Mononuclear cell (primary cell): ENCODE data around the gene PRKRIP1. TPM values are rescaled to one million over a fixed set of nuclear protein-coding genes. Genes with fewer than 3 reads are reported as not detected.
"Not testable (repeated sequence)": the region's sequence is repeated elsewhere in the genome, so short reads cannot be mapped to it uniquely, and the experiment has no call there.

Experiments
- H3K27me3 ChIP-seq: 2 replicates; pipeline ENCODE4 v1.6.0; 2011; ENCODE audit warnings: low read length, control low read depth; ENCODE audit not compliant: insufficient read depth
- H3K4me1 ChIP-seq: 2 replicates; pipeline ENCODE4 v1.5.1; 2011; ENCODE audit warnings: mild to moderate bottlenecking, low read length, control low read depth; ENCODE audit not compliant: insufficient read depth
- H3K4me3 ChIP-seq: 2 replicates; pipeline ENCODE4 v1.5.1; 2011; ENCODE audit warnings: mild to moderate bottlenecking, low read length, moderate library complexity
- H3K9me3 ChIP-seq: 2 replicates; pipeline ENCODE4 v1.5.1; 2011; ENCODE audit warnings: low read depth, mild to moderate bottlenecking, control low read depth, low read length
- total RNA-seq: library from RNA; depleted of rRNA; stranded (reverse); fragments of >200 nt; gene quantifications from one replicate; pipeline ENCODE4 v1.2.3, GENCODE V29; 2012

The PRKRIP1 gene
- total RNA-seq, 1 donor, result 30.7 TPM

- no peak overlapping the region for H3K4me3 ChIP-seq
- no peaks in the 10 kb centered on the region for H3K27me3 ChIP-seq
- peaks cover 12% of the 10 kb centered on the region for H3K4me1 ChIP-seq
- no peaks in the 10 kb centered on the region for H3K9me3 ChIP-seq
These were observed 74.0 kb downstream of the PRKRIP1 start for GRCh38 chr7:102469972-102470825.

GRCh38 chr7:102471791-102472125, 75.6 kb downstream of the PRKRIP1 start:
- no peaks in the 10 kb centered on the region for H3K9me3 ChIP-seq
- H3K4me3 ChIP-seq, result no peak overlapping the region
- no peaks in the 10 kb centered on the region for H3K27me3 ChIP-seq
- H3K4me1 ChIP-seq, result no peaks in the 10 kb centered on the region

- H3K4me3 ChIP-seq, result no peak overlapping the region
- no peaks in the 10 kb centered on the region for H3K27me3 ChIP-seq
- H3K4me1 ChIP-seq, result no peaks in the 10 kb centered on the region
- H3K9me3 ChIP-seq, result no peaks in the 10 kb centered on the region
These were observed 76.2 kb downstream of the PRKRIP1 start for GRCh38 chr7:102472126-102473041.

DNA sequence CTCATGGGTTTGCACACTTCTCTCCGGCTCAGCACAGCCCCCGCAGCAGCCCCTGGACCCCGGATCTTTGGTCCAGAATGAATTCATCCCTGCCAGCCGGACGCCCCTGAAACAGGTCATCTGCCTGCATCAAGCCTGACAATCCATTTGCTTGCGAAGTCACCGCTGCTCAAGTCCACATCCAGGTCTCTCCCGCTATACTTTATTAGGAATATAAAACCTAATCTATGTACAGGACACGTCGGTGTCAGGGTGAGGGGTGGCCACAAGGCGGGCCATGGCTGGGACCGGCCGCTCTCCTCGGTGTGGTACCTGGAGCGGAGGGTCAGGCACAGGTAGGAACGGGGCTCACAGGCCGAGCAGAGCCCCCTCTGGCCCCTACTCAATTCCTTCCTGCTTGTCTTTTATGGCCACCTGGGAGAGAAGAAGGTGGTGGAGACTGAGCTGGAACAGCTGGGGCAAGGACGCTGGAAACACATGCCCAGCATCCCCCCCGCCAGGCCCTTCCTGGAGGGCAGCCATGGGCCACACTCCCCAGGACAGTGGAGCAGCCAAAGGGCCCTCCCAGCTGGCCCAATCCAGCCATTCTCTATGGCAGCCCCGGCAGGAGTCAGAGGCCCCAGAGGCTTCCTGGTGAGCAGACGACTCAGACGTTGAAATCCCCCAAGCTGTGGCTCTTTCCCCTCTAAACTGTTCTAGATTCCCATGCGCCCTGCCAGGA, 77.3 kb downstream of the PRKRIP1 start:
- no peaks in the 10 kb centered on the region for H3K27me3 ChIP-seq
- H3K4me1 ChIP-seq, result no peaks in the 10 kb centered on the region
- H3K4me3 ChIP-seq, result no peak overlapping the region
- H3K9me3 ChIP-seq, result no peaks in the 10 kb centered on the region

DNA sequence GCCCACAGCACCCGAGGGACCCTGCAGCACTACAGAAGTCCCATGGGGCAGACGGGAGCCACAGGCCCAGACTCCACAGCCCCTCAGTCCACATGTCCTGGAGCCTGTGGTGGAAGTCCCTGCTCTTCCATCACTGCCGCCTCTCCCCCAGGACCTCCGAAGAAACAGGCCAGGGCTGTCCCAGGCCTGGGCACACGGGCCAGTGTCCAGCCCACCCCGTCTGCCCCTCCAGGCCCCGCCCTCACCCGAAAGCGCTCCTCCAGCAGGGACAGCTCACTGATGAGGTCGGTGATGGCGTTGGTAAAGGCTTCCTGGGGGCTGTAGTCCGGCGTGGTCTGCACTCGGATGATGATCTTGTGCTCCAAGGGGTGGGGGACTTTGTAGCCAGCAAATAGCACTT, 78.0 kb downstream of the PRKRIP1 start:
- not testable (repeated sequence) for H3K27me3 ChIP-seq, H3K9me3 ChIP-seq, H3K4me3 ChIP-seq, H3K4me1 ChIP-seq

GRCh38 chr7:102474736-102475435, 78.7 kb downstream of the PRKRIP1 start:
- not testable (repeated sequence) for H3K4me3 ChIP-seq, H3K4me1 ChIP-seq, H3K27me3 ChIP-seq, H3K9me3 ChIP-seq

Other genes with a start within 250 kb of the PRKRIP1 start
- gene SH2B2, start 109.5 kb upstream of the PRKRIP1 start, total RNA-seq, result 9.2 TPM
- not detected for gene SPDYE6, start 39.9 kb upstream of the PRKRIP1 start, total RNA-seq
- 33.7 TPM for gene ORAI2, start 37.2 kb downstream of the PRKRIP1 start, total RNA-seq
- gene ALKBH4, start 68.5 kb downstream of the PRKRIP1 start, total RNA-seq, result 6.5 TPM
- 7.0 TPM for gene LRWD1, start 68.6 kb downstream of the PRKRIP1 start, total RNA-seq
- 31.6 TPM for gene POLR2J, start 82.6 kb downstream of the PRKRIP1 start, total RNA-seq
- 9.3 TPM for gene RASA4B, start 121.4 kb downstream of the PRKRIP1 start, total RNA-seq
- gene UPK3BL2, start 147.3 kb downstream of the PRKRIP1 start, total RNA-seq, result 15.0 TPM
- gene SPDYE2, start 154.9 kb downstream of the PRKRIP1 start, total RNA-seq, result 0.21 TPM
- gene POLR2J3, start 176.2 kb downstream of the PRKRIP1 start, total RNA-seq, result 115 TPM
- 52.6 TPM for gene RASA4, start 220.4 kb downstream of the PRKRIP1 start, total RNA-seq
- gene UPK3BL1, start 246.4 kb downstream of the PRKRIP1 start, total RNA-seq, result 7.5 TPM